Measurements from ENCODE around the gene SYTL3. TPM values are rescaled to one million over a fixed set of nuclear protein-coding genes. Genes with fewer than 3 reads are reported as not detected.

Gene SYTL3
- total and polyA plus RNA-seq, 9 of the 15 experiments (the other 6 are each of a cell fraction or from before 2014, with no cell fraction given), result 0.04 to 0.46 (median 0.17) TPM; not detected in 1

- TF ChIP-seq ZNF408 (CRISPR knock-in tag; IDR thresholded peaks at IDR 0.05; ENCODE audit: low read depth) (no peak), ZNF77 (CRISPR knock-in tag; IDR thresholded peaks at IDR 0.05) (no peak), TARDBP (IDR thresholded peaks at IDR 0.05) (no peak), ZNF232 (CRISPR knock-in tag; IDR thresholded peaks at IDR 0.05) (peak; percentile 24; the same call in 1 of the 2 replicates), SRSF9 (IDR thresholded peaks at IDR 0.05; ENCODE audit: borderline replicate concordance, low read depth, low read length) (no peak), BACH1 (tag; IDR thresholded peaks at IDR 0.05) (no peak), MTA2 (IDR thresholded peaks at IDR 0.05; ENCODE audit: low read depth) (no peak), DEAF1 (CRISPR knock-in tag; IDR thresholded peaks at IDR 0.05) (no peak), ZNF830 (CRISPR knock-in tag; IDR thresholded peaks at IDR 0.05) (no peak), ILF3 (IDR thresholded peaks at IDR 0.05; ENCODE audit: borderline replicate concordance) (no peak; the same call in 1 of the 2 replicates), STAT6 (CRISPR knock-in tag; IDR thresholded peaks at IDR 0.05) (no peak; the same call in 1 of the 2 replicates), CHD7 (IDR thresholded peaks at IDR 0.05; ENCODE audit: low read depth, low read length) (peak; percentile 17)
These were observed 5.4 kb upstream of the SYTL3 start, which contains the start of gene DYNLT1 (continued) for GRCh38 chr6:158644231-158645063.

Measured in K562 (cell line).